A673 (cell line): ENCODE results near the gene GNA15. TPM values are rescaled to one million over a fixed set of nuclear protein-coding genes. Genes with fewer than 3 reads are reported as not detected.

ENCODE experiments used
- BruUV-seq: library from RNA; stranded (reverse); fragments of 400-500 nt; replicated peaks from 2 replicates; lab custom pipeline; 2021; lab: Mats Ljungman, UMichigan
- CTCF ChIA-PET: fragments of 300-600 bp; sonication (Branson Sonifier 250); formaldehyde crosslinking; loops from one replicate; lab custom pipeline; 2022; ENCODE audit warnings: antibody characterized with exemption; lab: Charles Lee
- POLR2A ChIA-PET: fragments of 300-600 bp; sonication (Branson Sonifier 250); formaldehyde crosslinking; loops from one replicate; lab custom pipeline; 2022; ENCODE audit warnings: antibody characterized with exemption; ENCODE audit not compliant: low non-redundant PET; lab: Charles Lee
- DNase-seq: peaks from one replicate; pipeline ENCODE4 v3.0.0-alpha.2; 2015; ENCODE audit warnings: low spot score
- H3K27ac ChIP-seq: fragments of 200-600 bp; sonication (generic); 2 replicates; pipeline ENCODE4 v1.5.1; 2016; ENCODE audit warnings: mixed run types, low read depth, mild to moderate bottlenecking, mixed read lengths, antibody characterized with exemption, low read length; ENCODE audit not compliant: poor library complexity, severe bottlenecking
- H3K27me3 ChIP-seq: fragments of 200-600 bp; sonication (generic); replicated peaks from 2 replicates; pipeline ENCODE4 v1.6.1; 2017; ENCODE audit warnings: mixed run types, low read depth, mild to moderate bottlenecking, mixed read lengths, antibody characterized with exemption, low read length; ENCODE audit not compliant: insufficient read depth, poor library complexity
- H3K36me3 ChIP-seq: fragments of 200-600 bp; sonication (generic); 2 replicates; pipeline ENCODE4 v1.6.1; 2016; ENCODE audit warnings: mixed run types, mild to moderate bottlenecking, mixed read lengths, antibody characterized with exemption, low read length; ENCODE audit not compliant: insufficient read depth, poor library complexity, severe bottlenecking
- H3K4me1 ChIP-seq: fragments of 200-600 bp; sonication (generic); 2 replicates; pipeline ENCODE4 v1.6.1; 2017; ENCODE audit warnings: mixed run types, mild to moderate bottlenecking, mixed read lengths, antibody characterized with exemption, low read length; ENCODE audit not compliant: insufficient read depth, poor library complexity, severe bottlenecking
- H3K4me3 ChIP-seq: fragments of 200-600 bp; sonication (generic); 2 replicates; pipeline ENCODE4 v1.5.1; 2016; ENCODE audit warnings: low read depth, mixed run types, mild to moderate bottlenecking, mixed read lengths, low read length; ENCODE audit not compliant: poor library complexity, severe bottlenecking
- H3K9me3 ChIP-seq: fragments of 200-600 bp; sonication (generic); 2 replicates; pipeline ENCODE4 v1.6.1; 2016; ENCODE audit warnings: mixed run types, low read depth, mild to moderate bottlenecking, mixed read lengths, antibody characterized with exemption, low read length; ENCODE audit not compliant: poor library complexity, severe bottlenecking
- CTCF ChIP-seq: fragments of 300-800, 200-600 bp; sonication (generic); conservative IDR thresholded peaks from 2 replicates; pipeline ENCODE4 v1.5.1; 2017; ENCODE audit warnings: low read depth, mild to moderate bottlenecking, antibody characterized with exemption, low read length, moderate library complexity, mixed read lengths
- EZH2 ChIP-seq: fragments of 200-600 bp; sonication (generic); IDR thresholded peaks from 2 replicates; pipeline ENCODE4 v1.6.1; 2017; ENCODE audit warnings: borderline replicate concordance, low read depth, mild to moderate bottlenecking, mixed read lengths, antibody characterized with exemption, low read length; ENCODE audit not compliant: poor library complexity, severe bottlenecking
- intact Hi-C: fragments of 100-400 bp; cut with micrococcal nuclease; formaldehyde crosslinking; loops from one replicate; pipeline ENCODE4 v1.10.0; 2022; ENCODE audit not compliant: unreplicated experiment
- total RNA-seq: library from RNA; stranded (reverse); gene quantifications from 2 replicates; pipeline ENCODE4 v1.2.3, GENCODE V29; 2021

GNA15 gene
- total RNA-seq, 1 experiment from 2014 or later, result 0.26 TPM

GRCh38 chr19:3111586-3112247 is 24.1 kb upstream of the GNA15 start:
- Histone ChIP-seq H3K4me3 (no peak overlapping the region), H3K9me3 (no peaks in the 10 kb centered on the region), H3K4me1 (no peaks in the 10 kb centered on the region), H3K36me3 (no peaks in the 10 kb centered on the region), H3K27ac (no peak overlapping the region), H3K27me3 (no peaks in the 10 kb centered on the region)
- TF ChIP-seq EZH2 (no peak), CTCF (no peak)
- BruUV-seq, result no TSS peak
- intact Hi-C loops, result no loop called here
- POLR2A ChIA-PET, result no interaction called here
- CTCF ChIA-PET, result no interaction called here
- DNase-seq, result no peak

DNA sequence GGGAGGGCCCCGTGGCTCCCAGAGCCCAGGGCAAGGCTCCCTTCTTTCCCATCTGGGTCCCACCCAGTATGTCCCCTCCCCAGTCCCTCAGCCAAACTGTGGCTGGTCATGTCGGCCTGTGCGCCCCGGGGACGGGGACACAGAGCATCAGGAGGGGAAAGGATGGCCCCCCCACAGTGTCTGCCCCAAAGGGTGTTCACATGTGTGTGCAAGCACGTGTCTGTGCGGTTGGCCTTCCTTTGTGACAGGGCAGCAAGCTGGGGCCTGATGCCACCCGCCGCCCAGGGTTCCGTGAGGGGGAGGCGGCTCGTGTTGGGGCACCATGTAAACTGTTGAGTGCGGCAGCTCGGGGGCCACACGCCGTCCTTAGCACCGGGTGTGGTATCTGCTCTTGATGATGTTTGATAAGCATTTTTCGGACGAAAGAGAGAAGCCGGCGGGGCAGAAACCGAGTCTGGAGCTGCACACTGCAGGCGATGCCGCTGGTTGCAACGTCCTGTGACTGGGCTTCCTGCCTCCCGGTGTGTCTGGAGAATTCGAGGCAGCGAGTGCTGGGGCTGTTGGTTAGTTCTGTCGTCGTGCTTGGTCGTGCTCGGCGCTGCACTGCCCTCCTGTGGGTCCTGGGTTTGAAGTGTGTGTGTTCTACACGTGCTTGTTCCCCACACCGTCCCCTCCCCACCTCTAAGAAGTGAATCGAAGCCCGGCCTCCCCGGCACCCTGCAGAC is 23.3 kb upstream of the GNA15 start:
- Histone ChIP-seq H3K36me3 (no peaks in the 10 kb centered on the region), H3K4me3 (no peak overlapping the region), H3K27ac (no peak overlapping the region), H3K4me1 (no peaks in the 10 kb centered on the region), H3K9me3 (no peaks in the 10 kb centered on the region), H3K27me3 (no peaks in the 10 kb centered on the region)
- no peak for DNase-seq
- ChIA-PET CTCF (interaction anchor here (0.5 to 0.6 kb wide), 2 partner anchors 17 to 25 kb away, joined by 3 to 8 read pairs; no protein-coding TSS in a partner anchor), POLR2A (no interaction called here)
- BruUV-seq, result no TSS peak
- TF ChIP-seq EZH2 (no peak), CTCF (no peak)
- intact Hi-C loops, result no loop called here

DNA sequence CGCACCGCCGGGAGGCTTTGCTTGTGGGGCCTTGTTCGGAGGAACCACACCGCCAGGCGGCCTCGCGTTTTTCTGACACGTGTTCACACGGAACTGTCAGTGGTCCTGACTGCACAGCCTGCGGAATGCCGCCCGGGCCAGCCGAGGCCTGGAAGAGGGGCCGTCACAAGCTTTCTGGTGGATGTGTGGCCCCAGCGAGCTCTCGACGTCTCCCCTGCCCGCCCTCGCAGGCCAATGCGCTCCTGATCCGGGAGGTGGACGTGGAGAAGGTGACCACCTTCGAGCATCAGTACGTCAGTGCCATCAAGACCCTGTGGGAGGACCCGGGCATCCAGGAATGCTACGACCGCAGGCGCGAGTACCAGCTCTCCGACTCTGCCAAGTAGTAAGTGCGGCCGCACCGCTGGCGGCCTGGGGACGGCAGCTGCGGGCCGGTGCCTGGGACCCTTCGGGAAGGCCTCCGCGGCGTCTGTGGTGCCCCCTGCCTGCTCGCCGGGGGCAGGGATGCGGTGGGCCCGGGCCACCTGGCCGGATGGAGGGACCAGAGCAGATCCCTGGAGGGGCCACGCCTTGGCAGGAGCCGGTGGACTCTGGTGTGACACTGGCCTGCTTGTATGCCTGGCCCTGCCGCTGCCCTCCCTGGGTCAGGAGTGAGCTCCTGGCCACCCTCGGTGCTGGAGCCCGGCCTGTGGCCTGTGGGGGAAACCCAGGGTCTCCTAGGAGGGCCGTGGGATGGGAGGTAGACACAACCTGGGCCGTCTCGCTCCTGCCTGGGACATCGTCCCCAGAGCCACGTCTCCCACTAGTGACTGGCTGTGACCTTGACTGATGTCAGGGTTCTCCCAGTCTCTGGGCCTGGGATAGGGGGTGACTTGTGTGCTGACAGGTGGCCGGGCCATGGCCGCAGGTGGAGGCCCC is 22.5 kb upstream of the GNA15 start:
- no peaks in the 10 kb centered on the region for H3K9me3 ChIP-seq
- no TSS peak for BruUV-seq
- H3K4me3 ChIP-seq, result no peak overlapping the region
- no peaks in the 10 kb centered on the region for H3K36me3 ChIP-seq
- intact Hi-C loops, result no loop called here
- H3K27ac ChIP-seq, result no peak overlapping the region
- H3K4me1 ChIP-seq, result no peaks in the 10 kb centered on the region
- no peak for TF ChIP-seq CTCF
- no peak for TF ChIP-seq EZH2
- POLR2A ChIA-PET, result no interaction called here
- H3K27me3 ChIP-seq, result no peaks in the 10 kb centered on the region
- no peak for DNase-seq
- CTCF ChIA-PET, result interaction anchor here (0.5 kb wide), 1 partner anchor 18 kb away, joined by 3 read pairs; no protein-coding TSS in a partner anchor
